ENCODE measurements around the gene TLX2. TPM values are rescaled to one million over a fixed set of nuclear protein-coding genes. Genes with fewer than 3 reads are reported as not detected.
"Not testable (repeated sequence)": the region's sequence is repeated elsewhere in the genome, so short reads cannot be mapped to it uniquely, and the experiment has no call there.

Gene TLX2
- total RNA-seq, 1 donor from 2014 or later: not detected

DNA sequence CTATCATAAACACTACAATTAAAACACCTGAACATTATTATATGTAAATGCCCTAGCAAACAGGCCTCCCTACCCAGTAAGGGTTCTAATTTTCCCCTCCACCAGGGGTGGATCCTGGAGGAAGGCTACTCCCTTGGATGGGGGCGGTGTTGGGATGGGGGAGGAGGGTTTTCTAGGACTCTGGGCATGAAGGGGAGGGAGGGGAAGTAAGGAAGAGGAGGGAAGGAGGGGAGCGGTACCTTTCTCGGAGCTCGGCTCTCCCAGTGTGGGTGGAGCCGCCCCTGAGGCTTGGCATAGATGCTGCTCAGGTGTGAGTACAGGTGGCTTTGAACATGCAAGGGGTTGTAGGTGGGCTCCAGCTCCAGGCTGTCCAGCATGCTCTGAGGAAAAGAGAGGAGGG lies 45.7 kb downstream of the TLX2 start:
- TF ChIP-seq, protein P1, sequence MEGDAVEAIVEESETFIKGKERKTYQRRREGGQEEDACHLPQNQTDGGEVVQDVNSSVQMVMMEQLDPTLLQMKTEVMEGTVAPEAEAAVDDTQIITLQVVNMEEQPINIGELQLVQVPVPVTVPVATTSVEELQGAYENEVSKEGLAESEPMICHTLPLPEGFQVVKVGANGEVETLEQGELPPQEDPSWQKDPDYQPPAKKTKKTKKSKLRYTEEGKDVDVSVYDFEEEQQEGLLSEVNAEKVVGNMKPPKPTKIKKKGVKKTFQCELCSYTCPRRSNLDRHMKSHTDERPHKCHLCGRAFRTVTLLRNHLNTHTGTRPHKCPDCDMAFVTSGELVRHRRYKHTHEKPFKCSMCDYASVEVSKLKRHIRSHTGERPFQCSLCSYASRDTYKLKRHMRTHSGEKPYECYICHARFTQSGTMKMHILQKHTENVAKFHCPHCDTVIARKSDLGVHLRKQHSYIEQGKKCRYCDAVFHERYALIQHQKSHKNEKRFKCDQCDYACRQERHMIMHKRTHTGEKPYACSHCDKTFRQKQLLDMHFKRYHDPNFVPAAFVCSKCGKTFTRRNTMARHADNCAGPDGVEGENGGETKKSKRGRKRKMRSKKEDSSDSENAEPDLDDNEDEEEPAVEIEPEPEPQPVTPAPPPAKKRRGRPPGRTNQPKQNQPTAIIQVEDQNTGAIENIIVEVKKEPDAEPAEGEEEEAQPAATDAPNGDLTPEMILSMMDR (conservative IDR thresholded peaks at IDR 0.05; ENCODE audit: low read depth, low read length): no peak
- no peak overlapping the region for H3K4me3 ChIP-seq (ENCODE audit: low read depth, low read length)
- no peak for DNase-seq (ENCODE audit: low read depth)

DNA sequence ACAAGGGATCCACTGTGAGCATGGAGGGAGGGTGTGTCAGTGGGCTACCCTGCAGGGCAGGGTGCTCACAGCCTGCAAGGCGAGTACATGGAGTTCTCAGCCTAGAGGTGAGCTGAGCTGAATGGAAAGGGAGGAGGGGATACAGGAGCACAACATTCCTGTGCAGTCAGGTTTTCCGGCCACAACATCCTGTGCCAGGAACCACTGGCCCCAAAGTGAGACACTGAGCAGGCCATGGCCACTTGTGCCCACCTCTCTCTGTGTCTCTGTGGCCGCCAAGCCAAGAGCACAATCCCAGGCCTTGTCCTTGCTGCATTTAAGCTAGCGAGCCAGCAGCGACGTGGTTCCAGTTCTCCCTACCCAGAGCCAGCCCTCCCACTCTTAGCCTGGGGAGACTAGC lies 46.3 kb downstream of the TLX2 start:
- no peak for DNase-seq (ENCODE audit: low read depth)
- no peak overlapping the region for H3K4me3 ChIP-seq (ENCODE audit: low read depth, low read length)
- TF ChIP-seq, protein P1 (conservative IDR thresholded peaks at IDR 0.05; ENCODE audit: low read depth, low read length): no peak

DNA sequence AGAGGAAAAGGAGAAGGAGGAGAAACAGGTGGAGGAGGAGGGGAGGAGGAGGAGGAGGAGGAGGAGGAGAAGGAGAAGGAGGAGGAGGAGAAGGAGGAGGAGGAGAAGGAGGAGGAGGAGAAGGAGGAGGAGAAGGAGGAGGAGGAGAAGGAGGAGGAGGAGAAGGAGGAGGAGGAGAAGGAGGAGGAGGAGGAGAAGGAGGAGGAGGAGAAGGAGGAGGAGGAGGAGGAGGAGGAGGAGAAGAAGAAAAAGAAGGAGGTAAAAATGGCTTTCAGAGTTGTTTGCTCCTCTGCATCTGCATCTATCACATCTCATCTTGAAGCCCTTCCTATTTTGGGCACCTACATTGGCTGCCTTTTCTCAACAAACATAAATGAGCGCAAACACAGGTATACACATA lies 46.8 kb downstream of the TLX2 start:
- H3K4me3 ChIP-seq (ENCODE audit: low read depth, low read length); DNase-seq (ENCODE audit: low read depth): not testable (repeated sequence)

DNA sequence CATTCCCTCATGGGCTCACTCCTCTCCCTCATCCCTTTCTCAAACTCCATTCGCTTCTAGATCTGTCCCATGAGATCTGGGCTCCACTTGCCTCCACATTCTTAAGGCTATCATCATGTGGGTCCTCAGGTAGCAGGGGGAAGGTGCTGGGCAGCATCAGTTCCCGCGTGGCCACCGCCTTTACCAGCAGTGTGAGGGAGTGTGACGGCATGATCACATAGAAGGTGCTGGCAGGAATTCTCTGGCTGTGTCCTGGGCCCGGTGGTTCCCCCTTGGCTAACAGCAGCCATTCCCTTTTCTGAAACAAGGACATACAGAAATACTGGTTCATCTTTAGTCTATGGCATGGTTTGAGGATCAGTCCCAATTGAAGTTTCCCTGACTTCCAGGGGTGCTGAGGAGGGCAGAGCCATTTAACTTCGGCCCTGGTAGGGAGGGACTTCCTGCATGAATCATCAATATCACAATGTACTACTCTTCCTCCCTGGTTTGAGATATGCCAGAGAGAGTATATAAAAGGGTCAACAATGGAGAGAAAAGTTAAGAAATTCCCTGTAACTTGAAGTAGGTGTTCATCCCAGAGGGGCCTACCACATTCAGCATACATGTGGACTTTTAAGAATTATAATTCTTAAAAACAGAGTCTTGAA lies 48.0 kb downstream of the TLX2 start:
- DNase-seq (ENCODE audit: low read depth): no peak
- TF ChIP-seq, protein P1 (conservative IDR thresholded peaks at IDR 0.05; ENCODE audit: low read depth, low read length): no peak
- H3K4me3 ChIP-seq (ENCODE audit: low read depth, low read length): no peak overlapping the region

DNA sequence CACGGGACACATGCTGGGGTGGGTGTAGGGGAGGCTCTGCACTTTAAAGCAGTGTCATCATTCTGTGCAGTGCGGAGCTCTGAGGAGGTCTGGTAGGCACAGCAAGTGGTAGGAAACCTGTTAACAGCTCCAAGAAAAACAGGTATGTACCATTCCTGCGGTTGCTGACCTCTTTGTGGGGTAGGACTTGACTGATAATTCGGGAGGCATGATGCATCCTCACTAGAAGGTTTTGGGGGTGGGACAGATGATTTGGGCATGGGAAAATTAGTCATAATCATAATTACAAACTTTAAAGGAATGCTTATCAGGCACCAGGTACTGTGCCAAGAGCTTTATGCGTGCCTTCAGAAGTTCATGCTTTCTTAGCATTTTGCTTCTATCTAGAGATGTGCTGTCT lies 50.0 kb downstream of the TLX2 start:
- no peak for DNase-seq (ENCODE audit: low read depth)
- TF ChIP-seq, protein P1 (conservative IDR thresholded peaks at IDR 0.05; ENCODE audit: low read depth, low read length): no peak
- no peak overlapping the region for H3K4me3 ChIP-seq (ENCODE audit: low read depth, low read length)

DNA sequence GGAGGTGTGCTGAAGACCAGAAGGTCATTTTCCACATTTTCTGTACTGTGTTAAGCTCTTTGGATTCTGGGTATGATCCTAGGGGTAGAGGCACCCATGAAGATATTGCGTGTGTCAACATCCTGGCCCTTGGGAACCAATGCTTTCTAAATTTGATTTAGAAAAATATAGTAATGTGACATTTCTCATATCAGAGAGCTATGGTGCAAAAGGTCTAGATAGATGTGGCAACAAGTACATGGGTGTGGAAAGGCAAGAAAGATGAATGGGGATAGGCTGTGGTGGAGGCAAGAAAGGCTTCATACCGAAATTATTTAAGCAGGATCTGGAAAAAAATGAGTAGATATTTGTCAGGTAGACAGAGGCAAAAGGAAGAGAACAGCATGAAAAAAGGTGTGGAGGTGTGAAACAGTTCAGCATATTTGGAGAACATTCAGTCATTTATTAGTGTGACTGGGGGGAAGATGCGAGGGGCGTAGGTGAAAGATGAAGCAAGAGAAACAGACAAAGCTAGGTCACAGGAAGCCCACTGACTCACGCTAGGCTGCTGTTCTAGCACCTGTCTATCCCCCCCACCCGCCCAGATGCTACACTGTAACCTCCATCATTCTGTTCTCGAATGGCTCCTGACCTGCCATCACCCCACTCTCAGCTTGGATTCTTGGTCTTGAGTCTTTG lies 52.0 kb downstream of the TLX2 start:
- no peak for DNase-seq (ENCODE audit: low read depth)
- TF ChIP-seq, protein P1 (conservative IDR thresholded peaks at IDR 0.05; ENCODE audit: low read depth, low read length): no peak
- H3K4me3 ChIP-seq (ENCODE audit: low read depth, low read length): no peak overlapping the region

DNA sequence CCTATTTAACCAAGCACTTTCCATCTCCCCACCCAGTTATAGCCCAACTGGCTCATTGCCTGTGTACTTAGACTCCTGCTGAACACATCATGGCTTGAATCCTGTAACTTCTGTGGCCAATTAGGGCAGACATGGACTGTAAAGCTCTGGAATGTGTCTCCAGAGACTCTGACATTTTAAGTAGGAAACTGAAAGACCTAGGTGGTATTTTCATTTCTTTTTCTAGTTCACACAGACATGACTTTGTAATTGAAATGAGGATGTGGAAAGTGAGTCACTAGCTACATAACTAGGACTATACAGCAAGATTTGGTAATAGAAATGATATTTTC lies 52.5 kb downstream of the TLX2 start:
- DNase-seq (ENCODE audit: low read depth): no peak

More for the DNA sequence above, 52.5 kb downstream of the TLX2 start:
- TF ChIP-seq, protein P1 (conservative IDR thresholded peaks at IDR 0.05; ENCODE audit: low read depth, low read length): no peak
- no peak overlapping the region for H3K4me3 ChIP-seq (ENCODE audit: low read depth, low read length)

Other genes with a start within 250 kb of the TLX2 start
- under 0.01 and 0.14 TPM in 2 replicates for gene SLC4A5, start 171.0 kb upstream of the TLX2 start, total RNA-seq
- gene DCTN1, start 134.1 kb upstream of the TLX2 start, total RNA-seq: 93.1 and 96.3 TPM in 2 replicates
- gene C2orf81, start 92.8 kb upstream of the TLX2 start, total RNA-seq: 2.7 and 4.1 TPM in 2 replicates
- gene WDR54, start 92.7 kb upstream of the TLX2 start, total RNA-seq: 45.1 and 61.7 TPM in 2 replicates
- 77.3 and 85.3 TPM in 2 replicates for gene RTKN, start 72.5 kb upstream of the TLX2 start, total RNA-seq
- 5.3 and 7.0 TPM in 2 replicates for gene INO80B, start 59.4 kb upstream of the TLX2 start, total RNA-seq
- gene WBP1, start 56.0 kb upstream of the TLX2 start, total RNA-seq: 36.2 and 84.3 TPM in 2 replicates
- 63.1 and 83.1 TPM in 2 replicates for gene MOGS, start 49.1 kb upstream of the TLX2 start, total RNA-seq
- 34.2 and 61.1 TPM in 2 replicates for gene MRPL53, start 41.8 kb upstream of the TLX2 start, total RNA-seq
- gene CCDC142, start 31.5 kb upstream of the TLX2 start, total RNA-seq: 3.9 and 5.8 TPM in 2 replicates
- gene TTC31, start 31.4 kb upstream of the TLX2 start, total RNA-seq: 13.5 and 20.9 TPM in 2 replicates
- gene LBX2, start 14.8 kb upstream of the TLX2 start, total RNA-seq: 1.3 and 1.7 TPM in 2 replicates
- gene PCGF1, start 6.8 kb upstream of the TLX2 start, total RNA-seq: 16.3 and 21.6 TPM in 2 replicates
- gene DQX1, start 11.8 kb downstream of the TLX2 start, total RNA-seq: not detected in 2 replicates
- 86.4 and 136 TPM in 2 replicates for gene AUP1, start 15.3 kb downstream of the TLX2 start, total RNA-seq
- gene HTRA2, start 15.5 kb downstream of the TLX2 start, total RNA-seq: 25.1 and 42.0 TPM in 2 replicates
- 5.9 and 6.6 TPM in 2 replicates for gene LOXL3, start 39.5 kb downstream of the TLX2 start, total RNA-seq
- 30.5 and 35.7 TPM in 2 replicates for gene DOK1, start 40.3 kb downstream of the TLX2 start, total RNA-seq
- 1.7 and 2.5 TPM in 2 replicates for gene M1AP, start 133.9 kb downstream of the TLX2 start, total RNA-seq
- 10.3 and 13.8 TPM in 2 replicates for gene SEMA4F, start 139.8 kb downstream of the TLX2 start, total RNA-seq